Adrenal gland (tissue), 5 donors: ENCODE data around the gene ZNF775.

Experiments used
- POLR2A ChIP-seq, 2 donors: fragments of 450-650 bp; IDR thresholded peaks; one replicate each; pipeline ENCODE4 v1.6.1; 2017; ENCODE audit warnings: antibody characterized with exemption in 2 of 2, mild to moderate bottlenecking in 2 of 2, moderate library complexity in 1 of 2
- TF ChIP-seq, protein P1 (sequence below), 6 experiments: fragments of 450-650 bp in 4 of 6; fragments of 200-600 bp in 2 of 6; sonication (generic) in 1 of 6; IDR thresholded peaks; 1 replicate in 5 of 6; 2 replicates in 1 of 6; pipeline versions ENCODE4 v1.5.1 to v1.8.0; 2016 to 2021; ENCODE audit warnings: antibody characterized with exemption in 6 of 6, mild to moderate bottlenecking in 2 of 6, moderate library complexity in 1 of 6
- donor health status: DM: no; HTN: no; CAD: no.

DNA sequence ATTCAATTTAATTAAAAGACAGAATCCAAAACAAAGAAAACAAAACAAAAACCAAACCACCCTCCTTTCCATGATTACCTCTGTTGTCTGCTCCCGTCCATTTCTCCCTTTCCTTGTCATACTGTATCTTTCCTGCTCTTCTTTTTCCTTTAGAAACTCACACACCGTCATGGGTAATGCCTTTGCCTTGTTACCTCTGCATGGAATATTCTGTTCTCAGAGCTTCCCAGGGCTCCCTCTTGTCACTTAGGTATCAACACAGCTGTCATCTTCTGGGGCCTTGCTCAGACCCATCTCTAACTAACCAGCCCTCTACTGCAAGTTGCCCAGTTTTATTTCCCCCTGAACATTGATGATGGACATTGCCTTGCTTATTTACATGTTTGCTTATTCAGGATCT, 41.1 kb downstream of the ZNF775 start:
- TF ChIP-seq, protein P1, sequence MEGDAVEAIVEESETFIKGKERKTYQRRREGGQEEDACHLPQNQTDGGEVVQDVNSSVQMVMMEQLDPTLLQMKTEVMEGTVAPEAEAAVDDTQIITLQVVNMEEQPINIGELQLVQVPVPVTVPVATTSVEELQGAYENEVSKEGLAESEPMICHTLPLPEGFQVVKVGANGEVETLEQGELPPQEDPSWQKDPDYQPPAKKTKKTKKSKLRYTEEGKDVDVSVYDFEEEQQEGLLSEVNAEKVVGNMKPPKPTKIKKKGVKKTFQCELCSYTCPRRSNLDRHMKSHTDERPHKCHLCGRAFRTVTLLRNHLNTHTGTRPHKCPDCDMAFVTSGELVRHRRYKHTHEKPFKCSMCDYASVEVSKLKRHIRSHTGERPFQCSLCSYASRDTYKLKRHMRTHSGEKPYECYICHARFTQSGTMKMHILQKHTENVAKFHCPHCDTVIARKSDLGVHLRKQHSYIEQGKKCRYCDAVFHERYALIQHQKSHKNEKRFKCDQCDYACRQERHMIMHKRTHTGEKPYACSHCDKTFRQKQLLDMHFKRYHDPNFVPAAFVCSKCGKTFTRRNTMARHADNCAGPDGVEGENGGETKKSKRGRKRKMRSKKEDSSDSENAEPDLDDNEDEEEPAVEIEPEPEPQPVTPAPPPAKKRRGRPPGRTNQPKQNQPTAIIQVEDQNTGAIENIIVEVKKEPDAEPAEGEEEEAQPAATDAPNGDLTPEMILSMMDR (IDR thresholded peaks at IDR 0.05) = no peak
- no peak for TF ChIP-seq POLR2A (IDR thresholded peaks at IDR 0.05)
